Prostate gland (tissue), 2 donors: ENCODE data around the gene ABHD10.

Experiments
- POLR2A ChIP-seq: fragments of 450-650 bp; IDR thresholded peaks from one replicate; pipeline ENCODE4 v1.6.1; 2016; ENCODE audit warnings: antibody characterized with exemption, mild to moderate bottlenecking
- TF ChIP-seq, protein P1 (sequence below), 4 experiments: fragments of 200-600 bp in 2 of 4; fragments of 450-650 bp in 2 of 4; sonication (generic) in 2 of 4; IDR thresholded peaks; 1 replicate in 3 of 4; 2 replicates in 1 of 4; pipeline ENCODE4 v1.5.1; 2016 to 2019; ENCODE audit warnings: antibody characterized with exemption in 4 of 4, mild to moderate bottlenecking in 2 of 4, moderate library complexity in 2 of 4

DNA sequence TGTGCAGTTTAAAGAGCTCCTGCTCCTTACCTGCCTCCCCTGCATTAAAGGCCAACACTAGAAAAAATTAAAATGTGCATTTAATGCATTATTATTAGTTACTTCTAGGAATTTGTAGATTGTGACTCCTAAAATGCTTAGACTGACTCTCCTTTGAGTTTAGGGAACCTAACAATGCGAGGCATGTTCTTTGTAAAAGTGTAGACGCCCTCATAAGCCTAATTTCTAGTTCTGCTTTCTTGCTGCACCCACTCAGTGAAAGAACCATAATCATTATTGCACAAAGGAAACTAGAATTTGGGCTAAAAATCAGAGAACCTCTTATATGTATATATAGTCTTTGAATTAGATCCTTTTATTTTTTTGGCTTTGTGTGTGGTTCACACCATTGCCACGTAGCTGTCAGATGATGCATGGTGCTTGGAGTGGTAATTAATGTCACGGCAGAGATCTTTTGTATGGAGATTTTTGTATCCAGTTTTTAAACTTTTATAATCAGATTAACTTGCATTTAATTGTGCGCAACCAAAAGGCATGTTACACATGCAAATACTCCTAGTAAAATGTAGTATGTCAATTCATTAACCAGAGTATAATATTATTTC is 710 bp downstream of the ABHD10 start:
- TF ChIP-seq, protein P1, sequence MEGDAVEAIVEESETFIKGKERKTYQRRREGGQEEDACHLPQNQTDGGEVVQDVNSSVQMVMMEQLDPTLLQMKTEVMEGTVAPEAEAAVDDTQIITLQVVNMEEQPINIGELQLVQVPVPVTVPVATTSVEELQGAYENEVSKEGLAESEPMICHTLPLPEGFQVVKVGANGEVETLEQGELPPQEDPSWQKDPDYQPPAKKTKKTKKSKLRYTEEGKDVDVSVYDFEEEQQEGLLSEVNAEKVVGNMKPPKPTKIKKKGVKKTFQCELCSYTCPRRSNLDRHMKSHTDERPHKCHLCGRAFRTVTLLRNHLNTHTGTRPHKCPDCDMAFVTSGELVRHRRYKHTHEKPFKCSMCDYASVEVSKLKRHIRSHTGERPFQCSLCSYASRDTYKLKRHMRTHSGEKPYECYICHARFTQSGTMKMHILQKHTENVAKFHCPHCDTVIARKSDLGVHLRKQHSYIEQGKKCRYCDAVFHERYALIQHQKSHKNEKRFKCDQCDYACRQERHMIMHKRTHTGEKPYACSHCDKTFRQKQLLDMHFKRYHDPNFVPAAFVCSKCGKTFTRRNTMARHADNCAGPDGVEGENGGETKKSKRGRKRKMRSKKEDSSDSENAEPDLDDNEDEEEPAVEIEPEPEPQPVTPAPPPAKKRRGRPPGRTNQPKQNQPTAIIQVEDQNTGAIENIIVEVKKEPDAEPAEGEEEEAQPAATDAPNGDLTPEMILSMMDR (IDR thresholded peaks at IDR 0.05), result no peak
- TF ChIP-seq POLR2A, result no peak
